ENCODE measurements around the gene PDE4D. TPM values are rescaled to one million over a fixed set of nuclear protein-coding genes. Genes with fewer than 3 reads are reported as not detected.

PDE4D gene
- total RNA-seq, 1 experiment from 2014 or later, result 3.3 TPM

DNA sequence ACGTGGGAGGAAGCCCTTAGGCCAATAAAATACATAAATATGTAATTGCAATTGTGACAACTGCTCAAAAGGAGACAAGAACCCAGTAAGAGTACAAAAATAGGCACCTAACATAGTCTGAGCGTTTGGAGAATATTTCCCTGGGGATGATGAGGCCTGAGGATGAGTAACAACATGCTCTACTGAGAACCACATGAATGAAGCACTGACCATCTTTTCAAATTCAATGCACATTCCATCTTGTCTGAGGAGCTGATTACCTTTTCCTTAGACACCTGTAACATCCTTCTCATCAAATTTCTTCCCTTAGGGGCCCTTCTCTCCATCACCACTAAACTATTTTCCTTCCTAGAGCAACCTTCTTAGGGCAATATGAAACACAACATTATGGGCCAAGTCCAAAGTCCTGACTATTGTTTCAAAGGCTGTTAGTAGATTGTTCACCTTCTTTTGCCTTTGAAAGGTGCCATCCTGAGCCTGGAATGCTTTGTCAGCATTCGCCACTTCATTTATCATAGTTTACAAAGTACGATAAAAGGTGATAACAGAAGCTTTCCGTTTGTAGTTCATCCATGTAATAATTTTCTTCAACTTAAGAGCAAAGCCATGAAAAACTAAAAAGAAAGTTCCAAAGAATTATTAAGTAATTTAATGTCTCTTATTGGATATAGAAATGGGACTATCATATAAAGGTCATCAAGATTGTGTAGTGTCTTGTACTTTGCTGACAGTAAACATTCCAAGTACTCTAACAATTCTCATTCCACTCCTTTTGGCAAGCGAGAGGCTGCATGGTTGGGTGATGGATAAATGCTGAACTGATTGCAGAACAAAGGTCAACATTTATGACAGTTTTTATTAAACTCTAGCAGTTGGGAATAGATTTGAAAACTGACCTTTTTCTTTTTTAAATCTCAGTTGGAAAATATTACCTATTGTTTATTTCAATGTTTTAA is 471.3 kb downstream of the PDE4D start:
- H3K27me3 Mint-ChIP-seq (ENCODE audit: low read depth), result no peaks in the 10 kb centered on the region
- no peak overlapping the region for H3K27ac Mint-ChIP-seq
- no peaks in the 10 kb centered on the region for H3K36me3 Mint-ChIP-seq
- POLR2A ChIA-PET, result no interaction called here
- ATAC-seq, result no peak
- CTCF ChIA-PET, result no interaction called here
- DNase-seq (ENCODE audit: low spot score), result no peak
- no peak overlapping the region for H3K4me3 Mint-ChIP-seq
- H3K4me1 Mint-ChIP-seq, result peaks cover 13% of the 10 kb centered on the region
- 0 out of 2 replicates have a peak, but pooled peaks cover 4% of the 10 kb centered on the region for H3K9me3 Mint-ChIP-seq
- no peak for TF ChIP-seq ZBTB21 (CRISPR knock-in tag; IDR thresholded peaks at IDR 0.05; ENCODE audit: borderline replicate concordance)
- TF ChIP-seq, protein P1, sequence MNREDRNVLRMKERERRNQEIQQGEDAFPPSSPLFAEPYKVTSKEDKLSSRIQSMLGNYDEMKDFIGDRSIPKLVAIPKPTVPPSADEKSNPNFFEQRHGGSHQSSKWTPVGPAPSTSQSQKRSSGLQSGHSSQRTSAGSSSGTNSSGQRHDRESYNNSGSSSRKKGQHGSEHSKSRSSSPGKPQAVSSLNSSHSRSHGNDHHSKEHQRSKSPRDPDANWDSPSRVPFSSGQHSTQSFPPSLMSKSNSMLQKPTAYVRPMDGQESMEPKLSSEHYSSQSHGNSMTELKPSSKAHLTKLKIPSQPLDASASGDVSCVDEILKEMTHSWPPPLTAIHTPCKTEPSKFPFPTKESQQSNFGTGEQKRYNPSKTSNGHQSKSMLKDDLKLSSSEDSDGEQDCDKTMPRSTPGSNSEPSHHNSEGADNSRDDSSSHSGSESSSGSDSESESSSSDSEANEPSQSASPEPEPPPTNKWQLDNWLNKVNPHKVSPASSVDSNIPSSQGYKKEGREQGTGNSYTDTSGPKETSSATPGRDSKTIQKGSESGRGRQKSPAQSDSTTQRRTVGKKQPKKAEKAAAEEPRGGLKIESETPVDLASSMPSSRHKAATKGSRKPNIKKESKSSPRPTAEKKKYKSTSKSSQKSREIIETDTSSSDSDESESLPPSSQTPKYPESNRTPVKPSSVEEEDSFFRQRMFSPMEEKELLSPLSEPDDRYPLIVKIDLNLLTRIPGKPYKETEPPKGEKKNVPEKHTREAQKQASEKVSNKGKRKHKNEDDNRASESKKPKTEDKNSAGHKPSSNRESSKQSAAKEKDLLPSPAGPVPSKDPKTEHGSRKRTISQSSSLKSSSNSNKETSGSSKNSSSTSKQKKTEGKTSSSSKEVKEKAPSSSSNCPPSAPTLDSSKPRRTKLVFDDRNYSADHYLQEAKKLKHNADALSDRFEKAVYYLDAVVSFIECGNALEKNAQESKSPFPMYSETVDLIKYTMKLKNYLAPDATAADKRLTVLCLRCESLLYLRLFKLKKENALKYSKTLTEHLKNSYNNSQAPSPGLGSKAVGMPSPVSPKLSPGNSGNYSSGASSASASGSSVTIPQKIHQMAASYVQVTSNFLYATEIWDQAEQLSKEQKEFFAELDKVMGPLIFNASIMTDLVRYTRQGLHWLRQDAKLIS (CRISPR knock-in tag; IDR thresholded peaks at IDR 0.05; ENCODE audit: borderline replicate concordance), result no peak
- no peak for TF ChIP-seq CBFB (CRISPR knock-in tag; IDR thresholded peaks at IDR 0.05; ENCODE audit: low read depth)
- TF ChIP-seq, protein P2, sequence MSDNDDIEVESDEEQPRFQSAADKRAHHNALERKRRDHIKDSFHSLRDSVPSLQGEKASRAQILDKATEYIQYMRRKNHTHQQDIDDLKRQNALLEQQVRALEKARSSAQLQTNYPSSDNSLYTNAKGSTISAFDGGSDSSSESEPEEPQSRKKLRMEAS (CRISPR knock-in tag; IDR thresholded peaks at IDR 0.05), result no peak
- TF ChIP-seq ZNF512 (CRISPR knock-in tag; IDR thresholded peaks at IDR 0.05; ENCODE audit: borderline replicate concordance), result no peak
- no peak for TF ChIP-seq TP53 (CRISPR knock-in tag; IDR thresholded peaks at IDR 0.05)
- no peak for TF ChIP-seq ZNF121 (CRISPR knock-in tag; IDR thresholded peaks at IDR 0.05)
- TF ChIP-seq, protein P3, sequence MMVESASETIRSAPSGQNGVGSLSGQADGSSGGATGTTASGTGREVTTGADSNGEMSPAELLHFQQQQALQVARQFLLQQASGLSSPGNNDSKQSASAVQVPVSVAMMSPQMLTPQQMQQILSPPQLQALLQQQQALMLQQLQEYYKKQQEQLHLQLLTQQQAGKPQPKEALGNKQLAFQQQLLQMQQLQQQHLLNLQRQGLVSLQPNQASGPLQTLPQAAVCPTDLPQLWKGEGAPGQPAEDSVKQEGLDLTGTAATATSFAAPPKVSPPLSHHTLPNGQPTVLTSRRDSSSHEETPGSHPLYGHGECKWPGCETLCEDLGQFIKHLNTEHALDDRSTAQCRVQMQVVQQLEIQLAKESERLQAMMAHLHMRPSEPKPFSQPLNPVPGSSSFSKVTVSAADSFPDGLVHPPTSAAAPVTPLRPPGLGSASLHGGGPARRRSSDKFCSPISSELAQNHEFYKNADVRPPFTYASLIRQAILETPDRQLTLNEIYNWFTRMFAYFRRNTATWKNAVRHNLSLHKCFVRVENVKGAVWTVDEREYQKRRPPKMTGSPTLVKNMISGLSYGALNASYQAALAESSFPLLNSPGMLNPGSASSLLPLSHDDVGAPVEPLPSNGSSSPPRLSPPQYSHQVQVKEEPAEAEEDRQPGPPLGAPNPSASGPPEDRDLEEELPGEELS (CRISPR knock-in tag; IDR thresholded peaks at IDR 0.05), result no peak
- no peak for TF ChIP-seq MYBL2 (CRISPR knock-in tag; IDR thresholded peaks at IDR 0.05)
- TF ChIP-seq PRDM15 (CRISPR knock-in tag; IDR thresholded peaks at IDR 0.05), result no peak
- TF ChIP-seq, protein P4, sequence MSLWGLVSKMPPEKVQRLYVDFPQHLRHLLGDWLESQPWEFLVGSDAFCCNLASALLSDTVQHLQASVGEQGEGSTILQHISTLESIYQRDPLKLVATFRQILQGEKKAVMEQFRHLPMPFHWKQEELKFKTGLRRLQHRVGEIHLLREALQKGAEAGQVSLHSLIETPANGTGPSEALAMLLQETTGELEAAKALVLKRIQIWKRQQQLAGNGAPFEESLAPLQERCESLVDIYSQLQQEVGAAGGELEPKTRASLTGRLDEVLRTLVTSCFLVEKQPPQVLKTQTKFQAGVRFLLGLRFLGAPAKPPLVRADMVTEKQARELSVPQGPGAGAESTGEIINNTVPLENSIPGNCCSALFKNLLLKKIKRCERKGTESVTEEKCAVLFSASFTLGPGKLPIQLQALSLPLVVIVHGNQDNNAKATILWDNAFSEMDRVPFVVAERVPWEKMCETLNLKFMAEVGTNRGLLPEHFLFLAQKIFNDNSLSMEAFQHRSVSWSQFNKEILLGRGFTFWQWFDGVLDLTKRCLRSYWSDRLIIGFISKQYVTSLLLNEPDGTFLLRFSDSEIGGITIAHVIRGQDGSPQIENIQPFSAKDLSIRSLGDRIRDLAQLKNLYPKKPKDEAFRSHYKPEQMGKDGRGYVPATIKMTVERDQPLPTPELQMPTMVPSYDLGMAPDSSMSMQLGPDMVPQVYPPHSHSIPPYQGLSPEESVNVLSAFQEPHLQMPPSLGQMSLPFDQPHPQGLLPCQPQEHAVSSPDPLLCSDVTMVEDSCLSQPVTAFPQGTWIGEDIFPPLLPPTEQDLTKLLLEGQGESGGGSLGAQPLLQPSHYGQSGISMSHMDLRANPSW (CRISPR knock-in tag; conservative IDR thresholded peaks at IDR 0.05; ENCODE audit: low read depth), result no peak
- TF ChIP-seq IRF2 (CRISPR knock-in tag; IDR thresholded peaks at IDR 0.05; ENCODE audit: borderline replicate concordance, low read depth), result no peak
- TF ChIP-seq ZNF138 (CRISPR knock-in tag; conservative IDR thresholded peaks at IDR 0.05), result no peak
- TF ChIP-seq SOX15 (CRISPR knock-in tag; IDR thresholded peaks at IDR 0.05), result no peak
- TF ChIP-seq KAT7 (CRISPR knock-in tag; IDR thresholded peaks at IDR 0.05; ENCODE audit: borderline replicate concordance), result no peak
- TF ChIP-seq ELF4 (CRISPR knock-in tag; IDR thresholded peaks at IDR 0.05; ENCODE audit: low read depth), result no peak
- TF ChIP-seq, protein P5, sequence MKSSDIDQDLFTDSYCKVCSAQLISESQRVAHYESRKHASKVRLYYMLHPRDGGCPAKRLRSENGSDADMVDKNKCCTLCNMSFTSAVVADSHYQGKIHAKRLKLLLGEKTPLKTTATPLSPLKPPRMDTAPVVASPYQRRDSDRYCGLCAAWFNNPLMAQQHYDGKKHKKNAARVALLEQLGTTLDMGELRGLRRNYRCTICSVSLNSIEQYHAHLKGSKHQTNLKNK (CRISPR knock-in tag; IDR thresholded peaks at IDR 0.05), result no peak
- no peak for TF ChIP-seq JAZF1 (CRISPR knock-in tag; IDR thresholded peaks at IDR 0.05)
